Measurements from ENCODE around the gene CAPN5. TPM values are rescaled to one million over a fixed set of nuclear protein-coding genes. Genes with fewer than 3 reads are reported as not detected.

CAPN5 gene
- total and polyA plus RNA-seq, 4 experiments from 2014 or later = 1.4 to 2.6 (median 1.7) TPM

- Histone ChIP-seq H3K36me3 (ENCODE audit: insufficient read depth, low read length) (no peaks in the 10 kb centered on the region), H3K4me3 (ENCODE audit: low read length in 2 of 2) (no peak overlapping the region), H3K4me1 (ENCODE audit: insufficient read depth, low read length) (peaks cover 31% of the 10 kb centered on the region), H3K27ac (ENCODE audit: low read depth, low read length) (no peak overlapping the region), H3K27me3 (ENCODE audit: insufficient read depth, low read length) (no peaks in the 10 kb centered on the region), H3K9me3 (ENCODE audit: control insufficient read depth in 1 of 2, low read length in 2 of 2) (no peaks in the 10 kb centered on the region)
- peaks cover 0 to 2% (median 0%) of the 10 kb centered on the region in 8 donors for H3K9me3 Mint-ChIP-seq
- no peak for DNase-seq
- H3K4me1 Mint-ChIP-seq = peaks cover 13 to 37% (median 21%) of the 10 kb centered on the region in 4 donors
- ChIA-PET CTCF (ENCODE audit: partially characterized antibody) (interaction anchor here (1.5 to 2.1 kb wide), 3 partner anchors 21 to 22 kb away, joined by 3 to 5 read pairs (median 3); no protein-coding TSS in a partner anchor), POLR2A (ENCODE audit: partially characterized antibody) (interaction anchor here (1.3 kb wide), 1 partner anchor 13 kb away, joined by 4 read pairs; no protein-coding TSS in a partner anchor)
- no peaks in the 10 kb centered on the region for H3K27me3 Mint-ChIP-seq
- peak overlapping the region in 3 of 8 donors; percentile 6 to 61 (median 58) for H3K4me3 Mint-ChIP-seq
- H3K36me3 Mint-ChIP-seq = no peaks in the 10 kb centered on the region
- H3K27ac Mint-ChIP-seq = peak overlapping the region in 2 of 7 donors; percentile 2 to 25
- intact Hi-C loops (cut with micrococcal nuclease) = loop anchor here (10.0 kb wide), 1 partner anchor 405 kb away; the partner anchor contains the start of gene PAK1
These were observed 2.7 kb downstream of the CAPN5 start for GRCh38 chr11:77069336-77069968.

- no peaks in the 10 kb centered on the region for H3K36me3 ChIP-seq (ENCODE audit: insufficient read depth, low read length)
- no peak overlapping the region for H3K4me3 ChIP-seq (ENCODE audit: low read length in 2 of 2)
- POLR2A ChIA-PET (ENCODE audit: partially characterized antibody) = interaction anchor here (1.3 kb wide), 1 partner anchor 12 kb away, joined by 4 read pairs; no protein-coding TSS in a partner anchor
- no peak for DNase-seq
- no peak overlapping the region for H3K27ac ChIP-seq (ENCODE audit: low read depth, low read length)
- Mint-ChIP-seq H3K9me3 (peaks cover 0 to 2% (median 0%) of the 10 kb centered on the region in 8 donors), H3K27ac (peak overlapping the region in 1 of 7 donors; percentile 30), H3K27me3 (no peaks in the 10 kb centered on the region), H3K4me1 (peaks cover 13 to 37% (median 21%) of the 10 kb centered on the region in 4 donors), H3K36me3 (no peaks in the 10 kb centered on the region), H3K4me3 (peak overlapping the region in 1 of 8 donors; percentile 6)
- intact Hi-C loops (cut with micrococcal nuclease) = loop anchor here (10.0 kb wide), 1 partner anchor 405 kb away; the partner anchor contains the start of gene PAK1
- no peaks in the 10 kb centered on the region for H3K27me3 ChIP-seq (ENCODE audit: insufficient read depth, low read length)
- CTCF ChIA-PET (ENCODE audit: partially characterized antibody) = interaction anchor here (1.5 kb wide), 2 partner anchors 20 to 22 kb away, joined by 3 read pairs; no protein-coding TSS in a partner anchor
- no peaks in the 10 kb centered on the region for H3K9me3 ChIP-seq (ENCODE audit: control insufficient read depth in 1 of 2, low read length in 2 of 2)
- H3K4me1 ChIP-seq (ENCODE audit: insufficient read depth, low read length) = peaks cover 31% of the 10 kb centered on the region
These were observed 3.3 kb downstream of the CAPN5 start for GRCh38 chr11:77069969-77070582.

- Histone ChIP-seq H3K4me1 (ENCODE audit: insufficient read depth, low read length) (peaks cover 25% of the 10 kb centered on the region), H3K9me3 (ENCODE audit: control insufficient read depth in 1 of 2, low read length in 2 of 2) (no peaks in the 10 kb centered on the region), H3K4me3 (ENCODE audit: low read length in 2 of 2) (no peak overlapping the region), H3K36me3 (ENCODE audit: insufficient read depth, low read length) (no peaks in the 10 kb centered on the region), H3K27ac (ENCODE audit: low read depth, low read length) (no peak overlapping the region), H3K27me3 (ENCODE audit: insufficient read depth, low read length) (no peaks in the 10 kb centered on the region)
- Mint-ChIP-seq H3K9me3 (peaks cover 0 to 2% (median 0%) of the 10 kb centered on the region in 8 donors), H3K27me3 (no peaks in the 10 kb centered on the region), H3K36me3 (no peaks in the 10 kb centered on the region), H3K4me3 (no peak overlapping the region), H3K27ac (no peak overlapping the region), H3K4me1 (peaks cover 11 to 27% (median 17%) of the 10 kb centered on the region in 4 donors)
- no peak for DNase-seq
- intact Hi-C loops (cut with micrococcal nuclease) = no loop called here
- ChIA-PET CTCF (ENCODE audit: partially characterized antibody) (interaction anchor here (1.5 kb wide), 1 partner anchor 19 kb away, joined by 3 read pairs; no protein-coding TSS in a partner anchor), POLR2A (ENCODE audit: partially characterized antibody) (no interaction called here)
These were observed 4.3 kb downstream of the CAPN5 start for GRCh38 chr11:77071077-77071476.

GRCh38 chr11:77071671-77072605, 5.2 kb downstream of the CAPN5 start:
- ChIA-PET POLR2A (ENCODE audit: partially characterized antibody) (no interaction called here), CTCF (ENCODE audit: partially characterized antibody) (no interaction called here)
- peak overlapping the region in 1 of 8 donors; percentile 20 for H3K4me3 Mint-ChIP-seq
- H3K4me1 Mint-ChIP-seq = peaks cover 11 to 26% (median 16%) of the 10 kb centered on the region in 4 donors
- Histone ChIP-seq H3K27ac (ENCODE audit: low read depth, low read length) (no peak overlapping the region), H3K9me3 (ENCODE audit: control insufficient read depth in 1 of 2, low read length in 2 of 2) (no peaks in the 10 kb centered on the region), H3K27me3 (ENCODE audit: insufficient read depth, low read length) (no peaks in the 10 kb centered on the region), H3K4me3 (ENCODE audit: low read length in 2 of 2) (no peak overlapping the region), H3K4me1 (ENCODE audit: insufficient read depth, low read length) (peaks cover 23% of the 10 kb centered on the region), H3K36me3 (ENCODE audit: insufficient read depth, low read length) (no peaks in the 10 kb centered on the region)
- peaks cover 0 to 2% (median 0%) of the 10 kb centered on the region in 8 donors for H3K9me3 Mint-ChIP-seq
- H3K36me3 Mint-ChIP-seq = no peaks in the 10 kb centered on the region
- intact Hi-C loops (cut with micrococcal nuclease) = no loop called here
- H3K27me3 Mint-ChIP-seq = no peaks in the 10 kb centered on the region
- H3K27ac Mint-ChIP-seq = peak overlapping the region in 4 of 7 donors; percentile 17 to 86 (median 52)
- DNase-seq = no peak

- H3K36me3 ChIP-seq (ENCODE audit: insufficient read depth, low read length) = no peaks in the 10 kb centered on the region
- H3K27me3 ChIP-seq (ENCODE audit: insufficient read depth, low read length) = no peaks in the 10 kb centered on the region
- peaks cover 8 to 26% (median 11%) of the 10 kb centered on the region in 4 donors for H3K4me1 Mint-ChIP-seq
- POLR2A ChIA-PET (ENCODE audit: partially characterized antibody) = interaction anchor here (1.1 kb wide), 1 partner anchor 10 kb away, joined by 4 read pairs; no protein-coding TSS in a partner anchor
- H3K9me3 Mint-ChIP-seq = no peaks in the 10 kb centered on the region
- no peaks in the 10 kb centered on the region for H3K36me3 Mint-ChIP-seq
- no peak overlapping the region for H3K4me3 Mint-ChIP-seq
- intact Hi-C loops (cut with micrococcal nuclease) = no loop called here
- DNase-seq = no peak
- peaks cover 15% of the 10 kb centered on the region for H3K4me1 ChIP-seq (ENCODE audit: insufficient read depth, low read length)
- peak overlapping the region in 1 of 7 donors; percentile 64 for H3K27ac Mint-ChIP-seq
- H3K4me3 ChIP-seq (ENCODE audit: low read length in 2 of 2) = no peak overlapping the region
- no peak overlapping the region for H3K27ac ChIP-seq (ENCODE audit: low read depth, low read length)
- no peaks in the 10 kb centered on the region for H3K9me3 ChIP-seq (ENCODE audit: control insufficient read depth in 1 of 2, low read length in 2 of 2)
- CTCF ChIA-PET (ENCODE audit: partially characterized antibody) = no interaction called here
- no peaks in the 10 kb centered on the region for H3K27me3 Mint-ChIP-seq
These were observed 6.1 kb downstream of the CAPN5 start for GRCh38 chr11:77072851-77073327.

GRCh38 chr11:77073328-77074001, 6.7 kb downstream of the CAPN5 start:
- POLR2A ChIA-PET (ENCODE audit: partially characterized antibody) = interaction anchor here (1.1 kb wide), 1 partner anchor 9 kb away, joined by 4 read pairs; no protein-coding TSS in a partner anchor
- no peak for DNase-seq
- no peak overlapping the region for H3K4me3 Mint-ChIP-seq

More at GRCh38 chr11:77073328-77074001, 6.7 kb downstream of the CAPN5 start:
- H3K4me3 ChIP-seq (ENCODE audit: low read length in 2 of 2) = no peak overlapping the region
- Mint-ChIP-seq H3K4me1 (peaks cover 8 to 26% (median 10%) of the 10 kb centered on the region in 4 donors), H3K27ac (peak overlapping the region in 3 of 7 donors; percentile 4 to 32 (median 13)), H3K9me3 (no peaks in the 10 kb centered on the region), H3K36me3 (no peaks in the 10 kb centered on the region), H3K27me3 (peaks cover 0 to 1% of the 10 kb centered on the region in 2 donors)
- intact Hi-C loops (cut with micrococcal nuclease) = no loop called here
- CTCF ChIA-PET (ENCODE audit: partially characterized antibody) = no interaction called here
- H3K4me1 ChIP-seq (ENCODE audit: insufficient read depth, low read length) = peaks cover 13% of the 10 kb centered on the region
- no peaks in the 10 kb centered on the region for H3K36me3 ChIP-seq (ENCODE audit: insufficient read depth, low read length)
- no peaks in the 10 kb centered on the region for H3K9me3 ChIP-seq (ENCODE audit: control insufficient read depth in 1 of 2, low read length in 2 of 2)
- no peak overlapping the region for H3K27ac ChIP-seq (ENCODE audit: low read depth, low read length)
- H3K27me3 ChIP-seq (ENCODE audit: insufficient read depth, low read length) = no peaks in the 10 kb centered on the region
